GM13976 (cell line): ENCODE measurements around the gene HS3ST1.

Experiments
- DNase-seq: peaks from one replicate; pipeline ENCODE4 v3.0.0; 2012; ENCODE audit warnings: low spot score
- in situ Hi-C: fragments of 300-500 bp; cut with MboI; formaldehyde crosslinking; loops from one replicate; pipeline ENCODE4 v1.12.0; 2022; ENCODE audit warnings: low sequenced_read_pairs, mixed read lengths, inconsistent platforms; ENCODE audit not compliant: unreplicated experiment
- TF ChIP-seq, protein P1 (sequence below): IDR thresholded peaks from 2 replicates; pipeline ENCODE4 v1.5.1; 2012; ENCODE audit warnings: borderline replicate concordance, mild to moderate bottlenecking; ENCODE audit not compliant: insufficient read depth; ENCODE audit errors: extremely low read depth, missing control alignments, control extremely low read depth

Gene HS3ST1

GRCh38 chr4:11438647-11439046 lies 10.0 kb upstream of the HS3ST1 start:
- TF ChIP-seq, protein P1, sequence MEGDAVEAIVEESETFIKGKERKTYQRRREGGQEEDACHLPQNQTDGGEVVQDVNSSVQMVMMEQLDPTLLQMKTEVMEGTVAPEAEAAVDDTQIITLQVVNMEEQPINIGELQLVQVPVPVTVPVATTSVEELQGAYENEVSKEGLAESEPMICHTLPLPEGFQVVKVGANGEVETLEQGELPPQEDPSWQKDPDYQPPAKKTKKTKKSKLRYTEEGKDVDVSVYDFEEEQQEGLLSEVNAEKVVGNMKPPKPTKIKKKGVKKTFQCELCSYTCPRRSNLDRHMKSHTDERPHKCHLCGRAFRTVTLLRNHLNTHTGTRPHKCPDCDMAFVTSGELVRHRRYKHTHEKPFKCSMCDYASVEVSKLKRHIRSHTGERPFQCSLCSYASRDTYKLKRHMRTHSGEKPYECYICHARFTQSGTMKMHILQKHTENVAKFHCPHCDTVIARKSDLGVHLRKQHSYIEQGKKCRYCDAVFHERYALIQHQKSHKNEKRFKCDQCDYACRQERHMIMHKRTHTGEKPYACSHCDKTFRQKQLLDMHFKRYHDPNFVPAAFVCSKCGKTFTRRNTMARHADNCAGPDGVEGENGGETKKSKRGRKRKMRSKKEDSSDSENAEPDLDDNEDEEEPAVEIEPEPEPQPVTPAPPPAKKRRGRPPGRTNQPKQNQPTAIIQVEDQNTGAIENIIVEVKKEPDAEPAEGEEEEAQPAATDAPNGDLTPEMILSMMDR, result no peak
- no peak for DNase-seq
- in situ Hi-C loops, result no loop called here

DNA sequence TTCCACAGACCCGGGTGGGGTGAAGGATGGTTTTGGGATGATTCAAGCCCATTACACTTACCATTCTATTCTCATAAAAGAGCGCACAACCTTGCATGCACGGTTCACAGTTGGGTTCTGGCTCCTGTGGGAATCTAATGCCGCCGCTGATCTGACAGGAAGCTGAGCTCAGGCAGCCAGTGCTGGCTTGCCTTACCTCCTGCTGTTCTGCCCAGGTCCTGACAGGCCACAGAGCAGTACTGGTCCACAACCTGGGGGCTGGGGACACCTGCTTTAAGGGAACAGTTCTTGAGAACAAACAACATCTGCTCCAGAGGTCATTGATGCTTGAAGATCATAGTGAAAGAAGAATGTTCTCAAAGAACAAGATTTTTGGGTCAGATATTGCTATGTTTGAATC lies 8.0 kb upstream of the HS3ST1 start:
- in situ Hi-C loops, result no loop called here
- TF ChIP-seq, protein P1, result no peak
- no peak for DNase-seq

- in situ Hi-C loops, result no loop called here
- TF ChIP-seq, protein P1, result no peak
- DNase-seq, result no peak
Observed at GRCh38 chr4:11436084-11436483, 7.4 kb upstream of the HS3ST1 start.

DNA sequence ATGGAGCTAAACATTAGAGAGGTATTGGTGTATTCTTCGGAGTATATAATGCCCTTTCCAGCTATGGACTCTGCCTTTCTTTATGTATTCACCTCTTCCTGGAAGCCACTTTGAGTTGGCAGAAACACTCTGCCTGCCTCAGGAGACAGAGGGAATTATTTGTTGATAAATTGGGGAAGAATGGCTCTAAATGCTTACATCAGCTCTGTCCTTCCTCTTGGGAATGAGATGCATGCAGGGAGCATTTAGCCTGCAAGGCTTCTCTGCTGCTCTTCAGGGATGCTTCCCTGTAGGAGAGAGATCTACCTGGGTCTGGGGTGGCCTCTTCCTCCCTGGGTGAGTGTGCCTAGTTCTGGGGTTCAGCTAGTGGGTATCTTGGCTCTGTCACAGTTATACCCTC lies 6.9 kb upstream of the HS3ST1 start:
- in situ Hi-C loops, result no loop called here
- no peak for DNase-seq
- TF ChIP-seq, protein P1, result no peak

DNA sequence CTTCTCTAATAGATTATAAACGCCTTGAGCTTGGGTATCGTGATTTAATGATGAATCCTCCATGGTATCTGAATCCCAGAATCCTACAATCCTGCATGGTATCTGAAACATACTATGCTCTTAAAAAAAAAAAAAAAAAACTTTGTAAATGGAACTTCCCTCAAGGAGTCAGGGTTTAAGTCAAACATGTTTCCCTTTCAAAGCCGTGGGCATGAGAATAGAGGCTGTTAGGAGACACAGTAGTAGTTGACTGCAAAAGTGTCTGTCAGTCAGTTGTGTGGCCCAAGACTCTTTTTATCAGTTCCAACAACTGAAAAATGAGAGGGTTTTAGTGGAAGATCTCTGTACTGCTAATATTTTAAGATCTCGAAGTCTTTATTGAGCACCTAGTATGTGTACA lies 2.4 kb upstream of the HS3ST1 start:
- in situ Hi-C loops, result no loop called here
- TF ChIP-seq, protein P1, result no peak
- no peak for DNase-seq

- TF ChIP-seq, protein P1, result no peak
- in situ Hi-C loops, result no loop called here
- no peak for DNase-seq
Observed at GRCh38 chr4:11430536-11430935, 1.8 kb upstream of the HS3ST1 start.

GRCh38 chr4:11429699-11430045 lies 978 bp upstream of the HS3ST1 start:
- DNase-seq, result no peak
- TF ChIP-seq, protein P1, result no peak
- in situ Hi-C loops, result loop anchor here (10.0 kb wide), 1 partner anchor 685 kb away; no protein-coding TSS in a partner anchor
